Smooth muscle cell (in vitro differentiated cells): ENCODE data around the gene RNASE8. TPM values are rescaled to one million over a fixed set of nuclear protein-coding genes. Genes with fewer than 3 reads are reported as not detected.
A peak's percentile ranks its signal among the peaks of the same experiment; 100 is the strongest.

Experiments used
- DNase-seq: peaks from one replicate; lab custom pipeline; 2025; ENCODE audit not compliant: unreplicated experiment; lab: John Stamatoyannopoulos, UW
- H2AFZ ChIP-seq: fragments of 200-600 bp; sonication (generic); 2 replicates; pipeline ENCODE4 v1.6.0; 2016; ENCODE audit warnings: antibody characterized with exemption, low read depth, mild to moderate bottlenecking
- H3F3A ChIP-seq: fragments of 200-600 bp; sonication (generic); 2 replicates; pipeline ENCODE4 v1.6.0; 2017; ENCODE audit warnings: antibody characterized with exemption, low read depth
- H3K27ac ChIP-seq: fragments of 200-600 bp; sonication (generic); 2 replicates; pipeline ENCODE4 v1.5.1; 2016; ENCODE audit warnings: low read depth, mild to moderate bottlenecking
- H3K27me3 ChIP-seq: fragments of 200-600 bp; sonication (generic); 2 replicates; pipeline ENCODE4 v1.6.1; 2016; ENCODE audit warnings: low read depth, mild to moderate bottlenecking
- H3K36me3 ChIP-seq: fragments of 200-600 bp; sonication (generic); 2 replicates; pipeline ENCODE4 v1.5.1; 2016; ENCODE audit warnings: low read depth
- H3K4me1 ChIP-seq: fragments of 200-600 bp; sonication (generic); 2 replicates; pipeline ENCODE4 v1.5.1; 2016; ENCODE audit warnings: low read depth
- H3K4me2 ChIP-seq: fragments of 200-600 bp; sonication (generic); 2 replicates; pipeline ENCODE4 v1.6.0; 2016; ENCODE audit warnings: mild to moderate bottlenecking
- H3K4me3 ChIP-seq: fragments of 200-600 bp; sonication (generic); 2 replicates; pipeline ENCODE4 v1.5.1; 2016; ENCODE audit warnings: mild to moderate bottlenecking
- H3K79me2 ChIP-seq: fragments of 200-600 bp; sonication (generic); 2 replicates; pipeline ENCODE4 v1.6.0; 2016; ENCODE audit warnings: low read depth, mild to moderate bottlenecking
- H3K9ac ChIP-seq: fragments of 200-600 bp; sonication (generic); 2 replicates; pipeline ENCODE4 v1.6.0; 2016; ENCODE audit warnings: low read depth
- H3K9me3 ChIP-seq: fragments of 200-600 bp; sonication (generic); replicated peaks from 2 replicates; pipeline ENCODE4 v1.5.1; 2016; ENCODE audit warnings: low read depth
- H4K20me1 ChIP-seq: fragments of 200-600 bp; sonication (generic); 2 replicates; pipeline ENCODE4 v1.6.0; 2016; ENCODE audit warnings: low read depth
- WGBS: methylation state at CpG from one replicate; pipeline ENCODE4 v1.1.7; 2016; ENCODE audit warnings: low lambda C conversion rate; 5-methylcytosine and 5-hydroxymethylcytosine counted together
- polyA plus RNA-seq: library from polyadenylated mRNA; unstranded; fragments of >200 nt; fragmentation: Nextera tagmentation; extraction: Ambion mirVana; gene quantifications from 2 replicates; pipeline ENCODE4 v1.2.1, GENCODE V29; 2016
- total RNA-seq: library from RNA; depleted of rRNA; stranded (reverse); fragments of >200 nt; gene quantifications from 2 replicates; pipeline ENCODE4 v1.2.3, GENCODE V29; 2014
- TF ChIP-seq, protein P1 (sequence below): fragments of 200-600 bp; sonication (generic); IDR thresholded peaks from 2 replicates; pipeline ENCODE4 v1.5.1; 2017; ENCODE audit warnings: borderline replicate concordance, mild to moderate bottlenecking, antibody characterized with exemption; ENCODE audit not compliant: insufficient read depth, poor library complexity, severe bottlenecking

The RNASE8 gene
- total and polyA plus RNA-seq, 2 experiments from 2014 or later: not detected

GRCh38 chr14:21022686-21023085, 34.9 kb upstream of the RNASE8 start:
- H3K4me3 ChIP-seq: no peak overlapping the region
- no peak overlapping the region for H3K4me2 ChIP-seq
- no peaks in the 10 kb centered on the region for H3K9me3 ChIP-seq
- peaks cover 18% of the 10 kb centered on the region for H3F3A ChIP-seq
- no peak overlapping the region for H2AFZ ChIP-seq
- no peak for DNase-seq
- TF ChIP-seq, protein P1, sequence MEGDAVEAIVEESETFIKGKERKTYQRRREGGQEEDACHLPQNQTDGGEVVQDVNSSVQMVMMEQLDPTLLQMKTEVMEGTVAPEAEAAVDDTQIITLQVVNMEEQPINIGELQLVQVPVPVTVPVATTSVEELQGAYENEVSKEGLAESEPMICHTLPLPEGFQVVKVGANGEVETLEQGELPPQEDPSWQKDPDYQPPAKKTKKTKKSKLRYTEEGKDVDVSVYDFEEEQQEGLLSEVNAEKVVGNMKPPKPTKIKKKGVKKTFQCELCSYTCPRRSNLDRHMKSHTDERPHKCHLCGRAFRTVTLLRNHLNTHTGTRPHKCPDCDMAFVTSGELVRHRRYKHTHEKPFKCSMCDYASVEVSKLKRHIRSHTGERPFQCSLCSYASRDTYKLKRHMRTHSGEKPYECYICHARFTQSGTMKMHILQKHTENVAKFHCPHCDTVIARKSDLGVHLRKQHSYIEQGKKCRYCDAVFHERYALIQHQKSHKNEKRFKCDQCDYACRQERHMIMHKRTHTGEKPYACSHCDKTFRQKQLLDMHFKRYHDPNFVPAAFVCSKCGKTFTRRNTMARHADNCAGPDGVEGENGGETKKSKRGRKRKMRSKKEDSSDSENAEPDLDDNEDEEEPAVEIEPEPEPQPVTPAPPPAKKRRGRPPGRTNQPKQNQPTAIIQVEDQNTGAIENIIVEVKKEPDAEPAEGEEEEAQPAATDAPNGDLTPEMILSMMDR: no peak
- no peaks in the 10 kb centered on the region for H3K79me2 ChIP-seq
- H3K27ac ChIP-seq: no peak overlapping the region
- H3K27me3 ChIP-seq: no peaks in the 10 kb centered on the region
- no peaks in the 10 kb centered on the region for H4K20me1 ChIP-seq
- WGBS: 84% methylated on average over 5 of the region's 5 CpGs
- H3K4me1 ChIP-seq: peaks cover 10% of the 10 kb centered on the region
- no peaks in the 10 kb centered on the region for H3K36me3 ChIP-seq
- no peak overlapping the region for H3K9ac ChIP-seq

DNA sequence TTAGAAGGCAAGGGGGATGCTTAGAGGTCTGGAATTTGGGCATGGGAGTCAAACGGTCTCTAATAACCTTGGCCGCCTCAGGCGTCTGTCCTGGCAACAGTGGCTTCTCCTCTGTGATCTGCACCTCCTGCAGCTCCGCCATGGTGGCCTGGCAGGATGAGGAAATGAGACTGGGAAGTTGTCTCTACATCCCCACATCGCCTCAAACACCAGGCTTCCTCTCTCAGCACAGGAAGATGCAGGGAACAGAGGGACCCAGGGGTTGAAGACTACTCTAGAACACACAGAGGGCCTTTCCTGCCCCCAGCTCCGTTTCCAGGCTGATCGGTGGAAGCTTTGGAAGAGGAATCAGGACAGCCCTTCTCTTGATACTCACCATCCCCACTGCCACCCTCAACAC, 34.4 kb upstream of the RNASE8 start:
- Histone ChIP-seq H3K36me3 (no peaks in the 10 kb centered on the region), H3F3A (peaks cover 22% of the 10 kb centered on the region), H3K27me3 (no peaks in the 10 kb centered on the region), H3K79me2 (no peaks in the 10 kb centered on the region), H3K9ac (no peak overlapping the region), H2AFZ (no peak overlapping the region), H3K9me3 (no peaks in the 10 kb centered on the region), H3K4me1 (peaks cover 10% of the 10 kb centered on the region), H3K4me2 (peak overlapping the region; percentile 93), H3K4me3 (no peak overlapping the region), H3K27ac (no peak overlapping the region), H4K20me1 (no peaks in the 10 kb centered on the region)
- TF ChIP-seq, protein P1: no peak
- 78% methylated on average over 7 of the region's 7 CpGs for WGBS
- DNase-seq: no peak

DNA sequence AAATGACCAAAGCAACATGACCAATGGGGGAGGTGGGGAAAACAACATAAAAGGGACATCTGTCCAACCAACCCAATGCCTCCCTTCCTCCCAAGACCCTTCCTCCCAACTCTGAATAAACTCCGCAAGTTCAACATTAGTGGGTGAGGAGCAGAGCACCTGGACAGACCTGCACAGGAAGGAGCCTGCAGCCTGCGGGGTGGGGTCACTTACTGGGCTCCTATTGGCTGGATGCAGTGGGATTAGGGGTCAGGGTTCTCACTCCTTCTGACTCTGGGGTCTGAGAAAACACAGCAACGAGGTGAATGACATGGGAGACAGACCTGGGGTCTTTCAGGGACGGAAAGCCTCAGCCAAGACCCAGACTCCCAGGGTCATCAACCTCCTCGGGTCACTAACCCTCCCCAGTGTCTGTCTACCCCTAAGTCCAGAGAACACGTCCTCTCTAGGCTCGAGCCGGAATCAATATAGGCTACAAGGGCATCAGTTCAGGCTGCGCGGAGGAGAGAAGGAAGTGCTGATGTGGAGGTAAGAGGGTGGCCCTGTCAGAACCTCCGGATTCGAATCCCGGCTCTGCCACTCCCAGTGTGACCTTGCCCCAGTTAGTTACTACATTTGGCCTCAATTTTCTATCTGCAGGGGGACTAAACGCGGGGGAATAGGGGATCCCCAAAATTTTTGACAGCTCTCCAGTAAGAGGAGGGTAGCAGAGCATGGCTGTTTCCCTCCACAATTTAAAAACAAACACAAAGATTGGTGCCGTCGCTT, 33.6 kb upstream of the RNASE8 start:
- TF ChIP-seq, protein P1: no peak
- H3K27me3 ChIP-seq: no peaks in the 10 kb centered on the region
- H2AFZ ChIP-seq: peak overlapping the region; percentile 63
- H3K36me3 ChIP-seq: no peaks in the 10 kb centered on the region
- H4K20me1 ChIP-seq: no peaks in the 10 kb centered on the region
- H3K9me3 ChIP-seq: no peaks in the 10 kb centered on the region
- H3K79me2 ChIP-seq: no peaks in the 10 kb centered on the region
- peak overlapping the region; percentile 57 for H3K4me3 ChIP-seq
- no peak for DNase-seq
- 20% methylated on average over 17 of the region's 17 CpGs for WGBS
- H3K4me1 ChIP-seq: peaks cover 10% of the 10 kb centered on the region
- no peak overlapping the region for H3K27ac ChIP-seq
- no peak overlapping the region for H3K9ac ChIP-seq
- peaks cover 28% of the 10 kb centered on the region for H3F3A ChIP-seq
- H3K4me2 ChIP-seq: peak overlapping the region; percentile 93
